Measurements from ENCODE around the gene RBMS1. TPM values are rescaled to one million over a fixed set of nuclear protein-coding genes. Genes with fewer than 3 reads are reported as not detected.

The RBMS1 gene
- total RNA-seq, 1 experiment from 2014 or later, result 91.9 TPM

DNA sequence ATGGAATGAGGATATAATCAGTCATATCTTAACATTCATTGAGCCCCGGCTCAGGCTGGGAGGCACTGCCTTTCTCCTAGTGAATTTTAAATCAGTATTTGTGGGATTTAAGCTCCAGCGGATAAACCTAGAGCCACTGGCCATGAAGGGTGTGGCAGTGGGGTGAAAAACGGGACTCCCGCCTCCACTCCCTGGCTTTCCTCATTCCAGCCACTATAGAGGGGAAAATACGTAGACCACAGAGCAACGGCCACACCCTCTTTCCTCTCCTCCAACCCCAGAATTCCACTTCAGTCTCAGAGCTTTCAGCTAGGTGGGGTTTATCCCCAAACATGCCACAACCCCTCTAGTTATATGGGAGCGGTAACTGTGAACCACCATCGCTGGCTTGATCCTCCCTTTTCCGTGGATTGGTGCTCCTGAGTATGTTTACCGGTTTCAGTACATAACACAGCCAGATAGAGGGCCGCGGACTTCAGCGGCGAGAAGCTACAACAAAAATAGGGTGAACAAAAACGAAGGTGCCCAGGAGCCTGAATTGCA lies 223.0 kb downstream of the RBMS1 start:
- intact Hi-C loops (cut with micrococcal nuclease; ENCODE audit: unreplicated experiment), result loop anchor here (1.0 kb wide), 4 partner anchors 11 to 724 kb away; no protein-coding TSS in a partner anchor
- Mint-ChIP-seq H3K9me3 (ENCODE audit: unreplicated experiment) (no peaks in the 10 kb centered on the region), H3K4me1 (ENCODE audit: low read depth, unreplicated experiment) (peaks cover 13% of the 10 kb centered on the region), H3K4me3 (ENCODE audit: unreplicated experiment) (peak overlapping the region; percentile 92), H3K27me3 (ENCODE audit: insufficient read depth, unreplicated experiment) (no peaks in the 10 kb centered on the region), H3K27ac (ENCODE audit: unreplicated experiment) (peak overlapping the region; percentile 98), H3K36me3 (ENCODE audit: insufficient read depth, unreplicated experiment) (peaks cover 60% of the 10 kb centered on the region)
- Histone ChIP-seq H3K4me1 (peaks cover 32% of the 10 kb centered on the region), H3K27me3 (replicated peaks; ENCODE audit: control insufficient read depth, insufficient read depth, low read length) (no peaks in the 10 kb centered on the region), H3K4me3 (ENCODE audit: low read depth, low read length) (peak overlapping the region; percentile 65), H3K36me3 (ENCODE audit: control insufficient read depth, insufficient read depth, low read length) (no peaks in the 10 kb centered on the region), H3K9me3 (no peaks in the 10 kb centered on the region)
- DNase-seq, result no peak
- ChIA-PET POLR2A (interaction anchor here (0.6 to 2.0 kb wide), 5 partner anchors 13 to 791 kb away, joined by 3 to 6 read pairs (median 5); no protein-coding TSS in a partner anchor), CTCF (interaction anchor here (0.8 to 1.9 kb wide), 11 partner anchors 8 to 793 kb away, joined by 3 to 17 read pairs (median 5); no protein-coding TSS in a partner anchor)
- TSS peak; percentile 82 for BruUV-seq (replicated peaks)
- TF ChIP-seq CTCF (IDR thresholded peaks at IDR 0.05; ENCODE audit: insufficient read depth in 1 of 2, low read depth in 1 of 2, low read length in 1 of 2, severe bottlenecking in 1 of 2, unreplicated experiment in 1 of 2), result no peak

DNA sequence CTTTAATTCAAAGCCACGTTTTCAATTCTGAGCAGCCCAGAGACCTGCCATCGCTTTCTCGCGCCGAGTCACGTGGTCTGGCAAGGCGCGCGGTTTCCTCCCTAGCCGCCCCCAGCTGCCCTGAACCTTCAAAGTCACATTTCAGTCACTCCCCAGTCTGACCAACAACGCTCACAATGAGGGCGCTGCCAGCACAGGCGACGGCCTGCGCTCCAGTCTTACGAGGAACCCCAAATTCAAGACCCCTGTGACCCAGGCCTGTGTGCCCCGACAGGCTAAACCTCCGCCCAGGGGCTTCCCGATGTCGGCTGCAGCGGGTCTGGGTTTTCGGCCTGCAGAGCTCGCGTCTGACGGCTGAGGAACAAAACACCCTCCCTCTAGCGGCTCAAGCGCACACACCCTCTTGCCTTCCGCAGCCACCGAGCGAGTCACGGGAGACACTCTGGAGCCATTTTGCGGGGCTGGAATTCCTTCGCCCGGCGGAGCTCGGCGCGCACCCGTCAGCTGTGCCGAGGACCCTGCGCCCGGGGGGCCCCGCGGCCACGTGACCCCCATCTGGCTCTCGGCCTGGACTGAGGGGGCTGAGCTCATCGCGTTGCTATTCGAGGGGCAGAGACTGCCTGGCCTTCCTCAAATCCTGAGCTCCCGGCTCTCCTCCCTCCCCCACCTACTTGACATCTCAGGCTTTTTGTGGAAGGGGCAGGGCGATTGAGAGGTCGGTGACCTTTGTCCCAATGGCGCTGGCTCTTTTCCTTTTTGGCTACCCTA lies 223.6 kb downstream of the RBMS1 start:
- H3K27ac Mint-ChIP-seq (ENCODE audit: unreplicated experiment), result peak overlapping the region; percentile 98
- H3K27me3 Mint-ChIP-seq (ENCODE audit: insufficient read depth, unreplicated experiment), result no peaks in the 10 kb centered on the region
- intact Hi-C loops (cut with micrococcal nuclease; ENCODE audit: unreplicated experiment), result loop anchor here (1.0 kb wide), 4 partner anchors 11 to 724 kb away; no protein-coding TSS in a partner anchor
- peaks cover 59% of the 10 kb centered on the region for H3K36me3 Mint-ChIP-seq (ENCODE audit: insufficient read depth, unreplicated experiment)
- DNase-seq, result peak; percentile 90 to 92
- peak overlapping the region; percentile 92 for H3K4me3 Mint-ChIP-seq (ENCODE audit: unreplicated experiment)
- Histone ChIP-seq H3K4me1 (peaks cover 29% of the 10 kb centered on the region), H3K36me3 (ENCODE audit: control insufficient read depth, insufficient read depth, low read length) (no peaks in the 10 kb centered on the region), H3K9me3 (no peaks in the 10 kb centered on the region), H3K4me3 (ENCODE audit: low read depth, low read length) (peak overlapping the region; percentile 65), H3K27me3 (replicated peaks; ENCODE audit: control insufficient read depth, insufficient read depth, low read length) (no peaks in the 10 kb centered on the region)
- H3K9me3 Mint-ChIP-seq (ENCODE audit: unreplicated experiment), result no peaks in the 10 kb centered on the region
- no TSS peak for BruUV-seq (replicated peaks)
- H3K4me1 Mint-ChIP-seq (ENCODE audit: low read depth, unreplicated experiment), result peaks cover 13% of the 10 kb centered on the region
- ChIA-PET CTCF (interaction anchor here (0.6 to 1.9 kb wide), 13 partner anchors 9 to 799 kb away, joined by 3 to 17 read pairs (median 5); no protein-coding TSS in a partner anchor), POLR2A (interaction anchor here (0.5 to 2.0 kb wide), 6 partner anchors 13 to 792 kb away, joined by 3 to 8 read pairs (median 6); no protein-coding TSS in a partner anchor)
- peak; percentile 48 to 82 for TF ChIP-seq CTCF (IDR thresholded peaks at IDR 0.05; ENCODE audit: insufficient read depth in 1 of 2, low read depth in 1 of 2, low read length in 1 of 2, severe bottlenecking in 1 of 2, unreplicated experiment in 1 of 2)

DNA sequence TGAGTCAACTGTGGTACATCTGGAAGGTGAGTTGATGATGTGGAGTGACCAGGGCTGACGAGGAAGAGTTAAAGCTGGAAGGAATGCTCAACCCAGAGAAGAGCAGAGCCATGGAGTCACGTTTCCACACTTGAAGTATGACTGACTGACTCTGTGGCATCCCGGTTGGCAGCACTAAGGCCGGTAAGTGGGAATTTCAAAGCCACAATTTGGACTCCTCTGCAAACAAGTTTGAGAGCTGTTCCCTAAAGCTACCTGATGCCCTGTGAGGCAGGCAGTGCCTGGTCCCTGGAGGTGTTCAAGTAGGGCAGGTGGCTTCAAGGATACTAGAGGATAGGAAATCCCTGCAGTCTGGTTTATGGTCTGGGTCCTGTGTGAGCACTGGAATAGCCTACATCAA lies 224.2 kb downstream of the RBMS1 start:
- peak overlapping the region; percentile 98 for H3K27ac Mint-ChIP-seq (ENCODE audit: unreplicated experiment)
- no peak for DNase-seq
- peak overlapping the region; percentile 92 for H3K4me3 Mint-ChIP-seq (ENCODE audit: unreplicated experiment)
- H3K27me3 Mint-ChIP-seq (ENCODE audit: insufficient read depth, unreplicated experiment), result no peaks in the 10 kb centered on the region
- no peaks in the 10 kb centered on the region for H3K9me3 Mint-ChIP-seq (ENCODE audit: unreplicated experiment)
- H3K9me3 ChIP-seq, result no peaks in the 10 kb centered on the region
- H3K4me3 ChIP-seq (ENCODE audit: low read depth, low read length), result peak overlapping the region; percentile 65
- ChIA-PET CTCF (interaction anchor here (0.6 to 1.9 kb wide), 9 partner anchors 10 to 799 kb away, joined by 3 to 17 read pairs (median 8); no protein-coding TSS in a partner anchor), POLR2A (interaction anchor here (0.5 to 2.0 kb wide), 3 partner anchors 12 to 50 kb away, joined by 3 to 6 read pairs (median 6); no protein-coding TSS in a partner anchor)
- TF ChIP-seq CTCF (IDR thresholded peaks at IDR 0.05; ENCODE audit: insufficient read depth in 1 of 2, low read depth in 1 of 2, low read length in 1 of 2, severe bottlenecking in 1 of 2, unreplicated experiment in 1 of 2), result no peak
- H3K36me3 ChIP-seq (ENCODE audit: control insufficient read depth, insufficient read depth, low read length), result no peaks in the 10 kb centered on the region
- intact Hi-C loops (cut with micrococcal nuclease; ENCODE audit: unreplicated experiment), result no loop called here
- peaks cover 29% of the 10 kb centered on the region for H3K4me1 ChIP-seq
- TSS peak; percentile 44 for BruUV-seq (replicated peaks)
- peaks cover 13% of the 10 kb centered on the region for H3K4me1 Mint-ChIP-seq (ENCODE audit: low read depth, unreplicated experiment)
- peaks cover 62% of the 10 kb centered on the region for H3K36me3 Mint-ChIP-seq (ENCODE audit: insufficient read depth, unreplicated experiment)
- H3K27me3 ChIP-seq (replicated peaks; ENCODE audit: control insufficient read depth, insufficient read depth, low read length), result no peaks in the 10 kb centered on the region
